ENCODE results near the gene MCF2L. TPM values are rescaled to one million over a fixed set of nuclear protein-coding genes. Genes with fewer than 3 reads are reported as not detected.

MCF2L gene
- total RNA-seq, 2 donors from 2014 or later, result 48.0 to 49.9 TPM

DNA sequence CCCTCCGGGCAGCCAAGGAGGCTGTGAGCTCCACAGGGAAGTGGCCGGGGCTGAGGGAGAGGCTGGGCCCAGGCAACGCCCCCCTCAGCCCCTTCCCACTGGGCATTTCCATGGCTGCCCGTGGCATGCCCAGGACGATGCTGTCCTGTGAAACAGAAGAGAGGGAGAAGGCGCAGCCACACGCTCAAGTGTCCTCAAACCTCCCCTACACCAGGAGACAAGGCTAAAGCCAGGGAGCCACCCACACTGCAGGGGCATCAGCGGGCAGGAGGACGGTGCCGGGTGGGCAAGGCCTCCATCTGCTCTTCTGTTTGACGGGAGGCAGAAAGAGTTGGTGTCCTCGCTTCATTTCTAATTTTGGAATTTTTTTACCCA lies 175.2 kb downstream of the MCF2L start:
- Histone ChIP-seq H3K9ac (ENCODE audit: extremely low read depth, low read length, poor library complexity, severe bottlenecking) (no peak overlapping the region), H3K27me3 (ENCODE audit: control insufficient read depth, insufficient read depth, low read length, poor library complexity, severe bottlenecking) (no peaks in the 10 kb centered on the region), H3K9me3 (ENCODE audit: control insufficient read depth, low read length) (no peaks in the 10 kb centered on the region), H3K4me1 (ENCODE audit: control insufficient read depth, insufficient read depth, low read length) (no peaks in the 10 kb centered on the region), H3K27ac (ENCODE audit: low read depth, low read length) (no peak overlapping the region), H3K36me3 (ENCODE audit: control insufficient read depth, insufficient read depth, low read length) (no peaks in the 10 kb centered on the region), H3K4me3 (ENCODE audit: low read length) (no peak overlapping the region)
- H3K9me3 Mint-ChIP-seq, result no peaks in the 10 kb centered on the region
- H3K27ac Mint-ChIP-seq, result no peak overlapping the region
- TF ChIP-seq, protein P1, sequence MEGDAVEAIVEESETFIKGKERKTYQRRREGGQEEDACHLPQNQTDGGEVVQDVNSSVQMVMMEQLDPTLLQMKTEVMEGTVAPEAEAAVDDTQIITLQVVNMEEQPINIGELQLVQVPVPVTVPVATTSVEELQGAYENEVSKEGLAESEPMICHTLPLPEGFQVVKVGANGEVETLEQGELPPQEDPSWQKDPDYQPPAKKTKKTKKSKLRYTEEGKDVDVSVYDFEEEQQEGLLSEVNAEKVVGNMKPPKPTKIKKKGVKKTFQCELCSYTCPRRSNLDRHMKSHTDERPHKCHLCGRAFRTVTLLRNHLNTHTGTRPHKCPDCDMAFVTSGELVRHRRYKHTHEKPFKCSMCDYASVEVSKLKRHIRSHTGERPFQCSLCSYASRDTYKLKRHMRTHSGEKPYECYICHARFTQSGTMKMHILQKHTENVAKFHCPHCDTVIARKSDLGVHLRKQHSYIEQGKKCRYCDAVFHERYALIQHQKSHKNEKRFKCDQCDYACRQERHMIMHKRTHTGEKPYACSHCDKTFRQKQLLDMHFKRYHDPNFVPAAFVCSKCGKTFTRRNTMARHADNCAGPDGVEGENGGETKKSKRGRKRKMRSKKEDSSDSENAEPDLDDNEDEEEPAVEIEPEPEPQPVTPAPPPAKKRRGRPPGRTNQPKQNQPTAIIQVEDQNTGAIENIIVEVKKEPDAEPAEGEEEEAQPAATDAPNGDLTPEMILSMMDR (conservative IDR thresholded peaks at IDR 0.05), result no peak
- H3K4me3 Mint-ChIP-seq, result no peak overlapping the region
- H3K36me3 Mint-ChIP-seq (ENCODE audit: low read depth), result peaks cover 24% of the 10 kb centered on the region
- no peaks in the 10 kb centered on the region for H3K4me1 Mint-ChIP-seq
- DNase-seq, result peak; percentile 26
- WGBS, 2 experiments (ENCODE audit: insufficient coverage in 1 of 2, insufficient read length in 1 of 2), result 91 to 100% methylated on average over 1 to 10 of the region's 12 CpGs
- H3K27me3 Mint-ChIP-seq (ENCODE audit: insufficient read depth), result no peaks in the 10 kb centered on the region

DNA sequence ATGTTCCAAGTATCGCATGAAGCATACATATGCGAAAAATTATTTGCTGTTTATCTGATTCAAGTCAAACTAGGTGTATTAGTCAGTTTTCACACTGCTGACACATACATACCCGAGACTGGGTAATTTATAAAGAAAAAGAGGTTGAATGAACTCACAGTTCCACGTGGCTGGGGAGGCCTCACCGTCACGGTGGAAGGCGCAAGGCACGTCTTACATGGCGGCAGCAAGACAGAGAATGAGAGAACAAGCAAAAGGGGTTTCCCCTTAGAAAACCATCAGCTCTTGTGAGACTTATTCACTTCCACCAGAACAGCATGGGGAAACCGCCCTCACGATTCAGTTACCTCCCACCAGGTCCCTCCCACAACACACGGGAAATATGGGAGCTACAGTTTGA lies 176.5 kb downstream of the MCF2L start:
- no peak overlapping the region for H3K27ac Mint-ChIP-seq

DNA sequence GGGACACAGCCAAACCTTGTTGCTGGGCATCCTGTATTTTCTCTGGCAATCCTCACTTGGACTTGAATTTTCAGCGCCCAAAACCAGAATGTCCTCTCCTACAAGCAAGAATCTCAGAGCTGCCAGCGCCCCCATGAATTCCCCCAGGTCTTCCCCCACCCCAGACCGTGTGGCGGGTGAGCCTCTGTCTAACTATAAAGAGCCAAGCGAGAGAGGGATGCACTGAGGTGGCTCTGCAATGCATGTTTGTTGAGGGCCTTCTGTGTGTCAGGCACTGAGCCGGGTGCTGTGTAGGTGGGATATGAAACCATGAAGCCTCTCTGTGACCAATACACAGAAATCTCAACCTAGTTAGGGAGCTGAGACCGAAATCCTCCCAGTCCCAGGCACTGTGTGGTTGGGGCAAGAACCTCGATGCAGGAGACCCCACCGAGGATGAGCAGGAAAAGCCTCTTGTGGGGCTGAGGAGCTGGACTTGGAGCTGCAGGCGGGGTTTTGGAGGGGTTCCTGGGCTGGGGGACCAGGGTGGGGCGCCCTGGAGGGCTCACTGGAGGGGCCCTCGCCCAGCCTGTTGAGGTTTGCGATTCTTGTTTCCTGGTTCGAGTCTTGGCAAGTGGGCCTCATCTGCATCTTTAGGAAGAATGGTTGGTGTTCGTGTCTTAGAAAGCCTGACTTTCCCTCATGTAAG lies 177.0 kb downstream of the MCF2L start:
- Mint-ChIP-seq H3K36me3 (ENCODE audit: low read depth) (peaks cover 24% of the 10 kb centered on the region), H3K4me1 (peaks cover 3% of the 10 kb centered on the region), H3K27ac (no peak overlapping the region), H3K4me3 (no peak overlapping the region), H3K9me3 (no peaks in the 10 kb centered on the region), H3K27me3 (ENCODE audit: insufficient read depth) (no peaks in the 10 kb centered on the region)
- TF ChIP-seq, protein P1 (conservative IDR thresholded peaks at IDR 0.05), result no peak
- peak; percentile 34 for DNase-seq
- H3K9ac ChIP-seq (ENCODE audit: extremely low read depth, low read length, poor library complexity, severe bottlenecking), result no peak overlapping the region
- no peaks in the 10 kb centered on the region for H3K27me3 ChIP-seq (ENCODE audit: control insufficient read depth, insufficient read depth, low read length, poor library complexity, severe bottlenecking)
- H3K9me3 ChIP-seq (ENCODE audit: control insufficient read depth, low read length), result no peaks in the 10 kb centered on the region
- no peak overlapping the region for H3K4me3 ChIP-seq (ENCODE audit: low read length)
- no peaks in the 10 kb centered on the region for H3K4me1 ChIP-seq (ENCODE audit: control insufficient read depth, insufficient read depth, low read length)
- no peaks in the 10 kb centered on the region for H3K36me3 ChIP-seq (ENCODE audit: control insufficient read depth, insufficient read depth, low read length)
- no peak overlapping the region for H3K27ac ChIP-seq (ENCODE audit: low read depth, low read length)
- WGBS, 2 experiments (ENCODE audit: insufficient coverage in 1 of 2, insufficient read length in 1 of 2), result 94 to 98% methylated on average over 6 to 15 of the region's 15 CpGs

More for the DNA sequence above, 176.5 kb downstream of the MCF2L start:
- no peak overlapping the region for H3K9ac ChIP-seq (ENCODE audit: extremely low read depth, low read length, poor library complexity, severe bottlenecking)
- H3K27me3 Mint-ChIP-seq (ENCODE audit: insufficient read depth), result no peaks in the 10 kb centered on the region
- H3K4me3 Mint-ChIP-seq, result no peak overlapping the region
- H3K27me3 ChIP-seq (ENCODE audit: control insufficient read depth, insufficient read depth, low read length, poor library complexity, severe bottlenecking), result no peaks in the 10 kb centered on the region
- peaks cover 24% of the 10 kb centered on the region for H3K36me3 Mint-ChIP-seq (ENCODE audit: low read depth)
- H3K9me3 Mint-ChIP-seq, result no peaks in the 10 kb centered on the region
- WGBS, 2 experiments (ENCODE audit: insufficient coverage in 1 of 2, insufficient read length in 1 of 2), result 92 to 95% methylated on average over 8 to 12 of the region's 12 CpGs
- DNase-seq, result no peak
- H3K4me3 ChIP-seq (ENCODE audit: low read length), result no peak overlapping the region
- no peaks in the 10 kb centered on the region for H3K9me3 ChIP-seq (ENCODE audit: control insufficient read depth, low read length)
- TF ChIP-seq, protein P1 (conservative IDR thresholded peaks at IDR 0.05), result no peak
- H3K36me3 ChIP-seq (ENCODE audit: control insufficient read depth, insufficient read depth, low read length), result no peaks in the 10 kb centered on the region
- H3K4me1 ChIP-seq (ENCODE audit: control insufficient read depth, insufficient read depth, low read length), result no peaks in the 10 kb centered on the region
- H3K27ac ChIP-seq (ENCODE audit: low read depth, low read length), result no peak overlapping the region
- H3K4me1 Mint-ChIP-seq, result no peaks in the 10 kb centered on the region
